Upper lobe of left lung (tissue), 6 donors: ENCODE data around the gene RC3H2. TPM values are rescaled to one million over a fixed set of nuclear protein-coding genes. Genes with fewer than 3 reads are reported as not detected.
A peak's percentile ranks its signal among the peaks of the same experiment; 100 is the strongest.

Experiments
- ATAC-seq, 2 donors: fragments of 200-7000 bp; cut with Tn5 transposase; one replicate each; pipeline ENCODE4 v1.9.1; 2022; ENCODE audit warnings: mild to moderate bottlenecking in 2 of 2, moderate library complexity in 2 of 2; ENCODE audit not compliant: low FRiP score in 2 of 2
- DNase-seq, 2 donors: peaks; one replicate each; pipeline ENCODE4 v3.0.0-alpha.2; 2019 to 2020
- H3K27ac ChIP-seq, 4 donors: fragments of 200-600 bp; sonication (generic); one replicate each; pipeline ENCODE4 v1.5.1; 2016 to 2019
- H3K27me3 ChIP-seq, 4 donors: fragments of 200-600 bp; sonication (generic); one replicate each; pipeline ENCODE4 v1.5.1; 2017 to 2019
- H3K36me3 ChIP-seq, 4 donors: fragments of 200-600 bp; sonication (generic); one replicate each; pipeline ENCODE4 v1.5.1; 2016 to 2019
- H3K4me1 ChIP-seq, 4 donors: fragments of 200-600 bp; sonication (generic); one replicate each; pipeline ENCODE4 v1.5.1; 2018 to 2019
- H3K4me3 ChIP-seq, 4 donors: fragments of 200-600 bp; sonication (generic); one replicate each; pipeline ENCODE4 v1.5.1; 2017 to 2019; ENCODE audit warnings: mild to moderate bottlenecking in 2 of 4, moderate library complexity in 1 of 4
- H3K9me3 ChIP-seq, 4 donors: fragments of 200-600 bp; sonication (generic); one replicate each; pipeline ENCODE4 v1.5.1; 2018 to 2019
- EP300 ChIP-seq, 4 donors: sonication (generic); formaldehyde crosslinking; IDR thresholded peaks; one replicate each; pipeline ENCODE4 v1.5.1; 2017; ENCODE audit warnings: antibody characterized with exemption in 4 of 4, control low read depth in 2 of 4
- POLR2A ChIP-seq, 4 donors: fragments of 450-650 bp; IDR thresholded peaks; one replicate each; pipeline ENCODE4 v1.5.1; 2016 to 2017; ENCODE audit warnings: antibody characterized with exemption in 4 of 4, mild to moderate bottlenecking in 2 of 4
- POLR2AphosphoS5 ChIP-seq, 2 donors: sonication (generic); formaldehyde crosslinking; IDR thresholded peaks; one replicate each; pipeline ENCODE4 v1.5.1; 2017; ENCODE audit warnings: antibody characterized with exemption in 2 of 2
- WGBS, 2 donors: methylation state at CpG; one replicate each; pipeline ENCODE4 v1.1.5; 2017 to 2018; 5-methylcytosine and 5-hydroxymethylcytosine counted together
- total RNA-seq, 6 donors: library from RNA; depleted of rRNA in 4 of 6; stranded (reverse); fragments of >200 nt in 4 of 6; gene quantifications; one replicate each; pipeline versions ENCODE4 v1.1.0 to v1.2.1, GENCODE V29; 2016 to 2021
- TF ChIP-seq, protein P1 (sequence below), 6 experiments: fragments of 450-650 bp in 4 of 6; fragments of 200-600 bp in 2 of 6; sonication (generic) in 2 of 6; IDR thresholded peaks; one replicate each; pipeline ENCODE4 v1.5.1; 2016 to 2019; ENCODE audit warnings: antibody characterized with exemption in 6 of 6
- donor health status: DM: no; HTN: no; CAD: no; lungs with moderate emphysema.
- donor health status: DM: no; HTN: yes; CAD: no; lungs with severe emphysema.

RC3H2 gene
- total RNA-seq, 6 donors from 2014 or later: 23.9 to 65.0 (median 40.2) TPM

DNA sequence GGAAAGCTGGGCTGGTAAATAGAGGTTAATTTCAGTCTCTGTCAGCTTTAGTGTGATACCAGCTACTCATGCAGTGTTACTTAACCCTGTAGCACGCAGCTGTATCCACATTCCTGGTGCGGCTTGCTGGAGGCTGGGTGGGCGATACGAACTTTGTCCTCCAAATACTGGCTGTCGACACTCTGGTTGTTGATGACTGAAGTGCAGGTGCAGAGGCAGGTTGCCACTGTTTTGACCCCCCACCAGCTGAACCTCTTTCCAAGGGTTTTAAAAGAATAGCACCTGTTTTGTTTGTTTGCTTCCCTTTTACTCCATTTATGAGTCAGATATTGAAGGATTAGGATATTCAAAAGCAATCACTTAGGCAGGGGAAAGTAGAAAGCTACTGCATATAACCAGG is 31.3 kb upstream of the RC3H2 start:
- Histone ChIP-seq H3K4me1 (peaks cover 17 to 31% (median 23%) of the 10 kb centered on the region in 4 donors), H3K36me3 (peaks cover 0 to 33% (median 5%) of the 10 kb centered on the region in 4 donors), H3K27ac (no peak overlapping the region), H3K4me3 (no peak overlapping the region), H3K9me3 (no peaks in the 10 kb centered on the region), H3K27me3 (no peaks in the 10 kb centered on the region)
- ATAC-seq (no peak), DNase-seq (no peak)
- no peak for TF ChIP-seq EP300 (IDR thresholded peaks at IDR 0.05)
- TF ChIP-seq, protein P1, sequence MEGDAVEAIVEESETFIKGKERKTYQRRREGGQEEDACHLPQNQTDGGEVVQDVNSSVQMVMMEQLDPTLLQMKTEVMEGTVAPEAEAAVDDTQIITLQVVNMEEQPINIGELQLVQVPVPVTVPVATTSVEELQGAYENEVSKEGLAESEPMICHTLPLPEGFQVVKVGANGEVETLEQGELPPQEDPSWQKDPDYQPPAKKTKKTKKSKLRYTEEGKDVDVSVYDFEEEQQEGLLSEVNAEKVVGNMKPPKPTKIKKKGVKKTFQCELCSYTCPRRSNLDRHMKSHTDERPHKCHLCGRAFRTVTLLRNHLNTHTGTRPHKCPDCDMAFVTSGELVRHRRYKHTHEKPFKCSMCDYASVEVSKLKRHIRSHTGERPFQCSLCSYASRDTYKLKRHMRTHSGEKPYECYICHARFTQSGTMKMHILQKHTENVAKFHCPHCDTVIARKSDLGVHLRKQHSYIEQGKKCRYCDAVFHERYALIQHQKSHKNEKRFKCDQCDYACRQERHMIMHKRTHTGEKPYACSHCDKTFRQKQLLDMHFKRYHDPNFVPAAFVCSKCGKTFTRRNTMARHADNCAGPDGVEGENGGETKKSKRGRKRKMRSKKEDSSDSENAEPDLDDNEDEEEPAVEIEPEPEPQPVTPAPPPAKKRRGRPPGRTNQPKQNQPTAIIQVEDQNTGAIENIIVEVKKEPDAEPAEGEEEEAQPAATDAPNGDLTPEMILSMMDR (IDR thresholded peaks at IDR 0.05): no peak
- TF ChIP-seq POLR2AphosphoS5 (IDR thresholded peaks at IDR 0.05): no peak
- TF ChIP-seq POLR2A (IDR thresholded peaks at IDR 0.05): no peak
- 97 to 100% methylated on average over 5 of the region's 5 CpGs for WGBS, 2 donors

DNA sequence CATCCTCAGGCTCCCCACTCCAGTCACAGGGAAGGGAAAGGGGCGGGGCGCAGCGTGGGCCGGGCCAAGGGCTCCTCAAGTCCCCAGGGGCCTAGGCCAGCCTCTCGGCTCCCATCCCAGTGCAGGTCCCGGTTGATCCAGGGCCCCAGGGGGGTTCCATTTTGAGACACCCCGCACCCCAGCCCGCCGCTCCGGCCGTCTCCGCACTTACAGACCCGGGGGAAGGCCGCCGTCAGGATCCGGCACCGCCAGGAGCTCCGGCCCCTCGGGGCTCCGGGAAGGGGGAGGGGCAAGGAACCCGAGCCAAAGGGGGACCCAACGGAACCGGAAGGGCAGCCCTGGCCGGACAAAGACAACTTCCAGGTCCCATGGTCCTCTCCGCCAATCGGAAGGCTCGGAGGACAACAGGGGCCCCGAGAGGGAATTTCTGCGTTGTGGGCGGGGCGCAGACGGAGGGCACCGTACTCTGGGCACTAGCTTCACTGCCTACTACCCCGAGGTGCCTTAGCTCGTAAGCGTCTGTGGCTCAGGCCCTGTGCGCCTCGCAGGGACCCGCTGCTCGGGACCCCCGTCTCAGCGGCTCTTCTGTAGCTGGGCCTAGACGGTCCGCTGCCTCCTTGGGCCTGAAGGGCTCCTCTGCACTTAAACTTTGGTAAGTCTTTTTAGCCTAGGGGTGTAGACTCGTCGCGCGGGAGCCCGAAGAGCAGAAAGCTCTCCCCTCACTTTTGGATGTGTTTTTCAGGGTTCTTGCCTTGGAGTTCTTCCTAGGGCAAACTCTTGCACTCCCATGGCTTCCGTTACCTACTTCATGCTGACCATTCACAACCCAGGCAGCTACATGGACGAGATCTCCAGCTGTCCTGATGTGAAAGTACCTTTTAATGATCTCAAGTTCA is 26.3 kb upstream of the RC3H2 start, which contains the start of gene ZBTB26:
Gene ZBTB26, minus strand, starts transcription at position 287 of the 896 bp plus-strand sequence. CDS start 11,578 bp downstream, outside the sequence.
- peak within 1 kb of the TSS; percentile 73 to 93 (median 83) for H3K4me3 ChIP-seq
- peaks cover 29 to 35% (median 31%) of the 10 kb centered on the region in 4 donors for H3K4me1 ChIP-seq
- H3K36me3 ChIP-seq: peaks cover 0 to 12% (median under 1%) of the 10 kb centered on the region in 4 donors
- TF ChIP-seq POLR2AphosphoS5 (IDR thresholded peaks at IDR 0.05) (peak; percentile 65 to 80), POLR2A (IDR thresholded peaks at IDR 0.05) (peak in 2 of 4 donors; percentile 38 to 74), EP300 (IDR thresholded peaks at IDR 0.05) (no peak)
- TF ChIP-seq, protein P1 (IDR thresholded peaks at IDR 0.05): no peak
- DNase-seq (peak; percentile 94 to 98), ATAC-seq (peak; percentile 99 to 100)
- no peaks in the 10 kb centered on the region for H3K9me3 ChIP-seq
- WGBS, 2 donors: 1% methylated on average over 16 to 43 of the region's 51 CpGs
- peak within 1 kb of the TSS; percentile 74 to 89 (median 86) for H3K27ac ChIP-seq
- no peaks in the 10 kb centered on the region for H3K27me3 ChIP-seq

- Histone ChIP-seq H3K27me3 (no peaks in the 10 kb centered on the region), H3K36me3 (peaks cover 0 to 6% (median 0%) of the 10 kb centered on the region in 4 donors), H3K4me1 (peaks cover 29 to 35% (median 31%) of the 10 kb centered on the region in 4 donors), H3K9me3 (no peaks in the 10 kb centered on the region), H3K4me3 (peak overlapping the region; percentile 73 to 93 (median 83)), H3K27ac (peak overlapping the region; percentile 74 to 89 (median 86))
- DNase-seq (no peak), ATAC-seq (no peak)
- WGBS, 2 donors: 20 to 26% methylated on average over 10 of the region's 10 CpGs
- TF ChIP-seq EP300 (IDR thresholded peaks at IDR 0.05): no peak
- TF ChIP-seq, protein P1 (IDR thresholded peaks at IDR 0.05): no peak
- TF ChIP-seq POLR2AphosphoS5 (IDR thresholded peaks at IDR 0.05): no peak
- TF ChIP-seq POLR2A (IDR thresholded peaks at IDR 0.05): no peak
Measured at GRCh38 chr9:122930541-122931225, 25.5 kb upstream of the RC3H2 start.

DNA sequence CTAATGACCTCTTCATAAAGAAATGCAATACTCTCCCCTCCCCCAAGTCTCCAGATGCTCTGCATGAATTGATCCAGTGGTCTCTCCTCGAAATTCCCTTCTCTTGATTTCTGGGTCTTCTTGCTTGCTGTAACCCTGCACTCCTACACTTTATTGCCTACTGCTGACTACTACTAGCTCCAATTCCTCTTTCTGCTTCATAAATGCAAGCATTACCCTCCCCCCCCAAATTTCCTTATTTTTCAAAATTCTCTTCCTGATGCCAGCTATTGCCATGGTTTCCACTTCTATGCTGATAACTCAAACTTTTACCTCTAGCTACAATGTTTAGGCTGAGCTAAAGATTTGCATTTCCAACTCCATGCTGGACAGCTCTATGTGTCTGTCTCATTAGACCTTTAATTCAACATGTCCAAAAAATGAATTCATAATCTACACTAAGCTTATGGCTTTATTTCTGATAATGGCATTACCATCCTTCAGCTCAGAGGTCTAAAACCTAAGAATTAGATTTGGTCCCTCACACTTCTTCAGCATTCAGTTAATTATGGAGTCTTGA is 24.7 kb upstream of the RC3H2 start:
- Histone ChIP-seq H3K4me3 (no peak overlapping the region), H3K9me3 (no peaks in the 10 kb centered on the region), H3K27me3 (no peaks in the 10 kb centered on the region), H3K36me3 (peaks cover 0 to 5% (median 0%) of the 10 kb centered on the region in 4 donors), H3K27ac (no peak overlapping the region), H3K4me1 (peaks cover 29 to 35% (median 31%) of the 10 kb centered on the region in 4 donors)
- no peak for DNase-seq
- TF ChIP-seq POLR2AphosphoS5 (IDR thresholded peaks at IDR 0.05): no peak
- TF ChIP-seq, protein P1 (IDR thresholded peaks at IDR 0.05): no peak
- TF ChIP-seq EP300 (IDR thresholded peaks at IDR 0.05): no peak
- no peak for TF ChIP-seq POLR2A (IDR thresholded peaks at IDR 0.05)
- WGBS, 2 donors: 71 to 76% methylated on average over 1 of the region's 1 CpG
- no peak for ATAC-seq
